NCI-H2107 treated with DMSO at 0.1 percent for 48 hours (cell line): Measurements from ENCODE around the gene CREB5.

Experiments
- DNase-seq: peaks from one replicate; lab custom pipeline; 2025; ENCODE audit not compliant: unreplicated experiment; lab: John Stamatoyannopoulos, UW

Gene CREB5

DNA sequence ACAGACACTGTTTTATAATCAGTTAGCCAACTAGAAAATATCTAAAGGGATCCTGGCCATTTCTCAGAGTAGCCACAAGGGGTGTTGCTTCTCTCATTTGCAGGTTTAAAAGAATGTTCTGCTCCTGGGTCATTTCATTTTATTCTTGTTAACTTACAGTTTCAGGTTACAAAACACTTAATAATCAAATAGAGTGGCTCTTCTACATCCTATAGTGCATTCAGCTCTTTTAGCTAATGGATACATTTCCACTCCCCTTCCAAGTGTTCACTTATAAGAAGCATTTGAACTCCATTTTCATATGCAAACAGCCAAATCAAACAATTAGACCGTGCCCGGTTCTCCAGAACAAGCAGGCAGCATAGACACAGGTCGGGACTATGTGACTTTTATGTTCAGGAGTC is 428.3 kb downstream of the CREB5 start:
- peak; percentile 46 for DNase-seq

DNA sequence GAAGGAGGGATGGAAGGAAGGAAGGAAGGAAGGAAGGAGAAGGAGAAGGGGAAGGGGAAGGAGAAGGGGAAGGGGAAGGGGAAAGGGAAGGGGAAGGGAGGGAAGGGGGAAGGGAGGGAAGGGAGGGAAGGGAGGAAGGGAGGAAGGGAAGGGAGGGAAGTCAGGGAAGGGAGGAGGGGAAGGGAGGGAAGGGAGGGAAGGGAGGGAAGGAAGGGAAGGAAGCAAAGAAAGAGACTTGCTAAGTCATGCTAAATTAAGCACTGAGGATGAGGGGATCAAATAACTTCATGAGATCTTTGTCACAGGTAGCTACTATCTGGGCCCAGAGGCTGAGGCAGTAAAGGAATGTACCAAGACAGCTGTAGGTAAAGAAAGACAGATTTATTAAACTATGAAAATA is 429.4 kb downstream of the CREB5 start:
- no peak for DNase-seq

DNA sequence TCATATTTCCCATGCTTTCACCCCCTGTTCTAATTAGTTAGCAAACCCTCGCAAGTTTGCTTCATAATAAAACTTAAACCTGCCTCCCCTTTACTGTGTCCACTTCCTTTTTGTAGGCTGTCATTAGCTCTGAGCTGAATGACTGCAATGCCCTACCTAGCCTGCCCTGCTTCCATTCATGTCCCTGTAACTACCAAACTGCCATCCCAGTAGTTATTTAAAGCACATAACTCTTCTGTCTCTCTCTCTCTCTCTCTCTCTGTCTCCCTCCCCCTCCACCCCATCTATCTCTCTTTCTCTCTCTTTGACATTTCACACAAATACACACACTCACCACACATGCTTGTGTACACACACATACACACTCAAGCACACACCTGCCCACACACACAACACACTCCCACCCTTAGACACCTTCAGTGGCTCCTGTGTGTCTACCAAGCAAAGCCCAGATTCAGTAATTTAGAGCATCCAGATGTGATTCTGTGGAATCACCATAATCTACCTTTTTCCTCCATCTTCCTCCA is 430.5 kb downstream of the CREB5 start:
- DNase-seq, result no peak

DNA sequence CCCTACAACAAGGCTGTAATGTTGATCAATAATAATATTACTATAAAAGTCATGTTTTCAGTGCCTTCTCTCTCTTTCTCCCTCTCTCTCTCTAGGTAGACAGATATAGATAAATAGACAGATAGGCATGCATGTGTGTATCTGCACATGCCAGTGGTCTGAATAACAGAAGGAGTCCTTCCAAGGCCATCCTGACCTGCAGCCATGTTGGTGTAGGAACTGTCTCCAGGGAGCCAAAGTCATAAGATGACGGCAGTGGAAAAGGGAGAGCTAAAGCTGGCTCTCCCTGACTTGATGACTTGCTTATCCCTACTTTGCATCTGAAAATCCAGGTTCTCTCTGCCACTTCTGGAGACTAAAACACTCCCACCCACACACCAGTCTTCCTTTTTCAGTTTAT is 432.8 kb downstream of the CREB5 start:
- no peak for DNase-seq

DNA sequence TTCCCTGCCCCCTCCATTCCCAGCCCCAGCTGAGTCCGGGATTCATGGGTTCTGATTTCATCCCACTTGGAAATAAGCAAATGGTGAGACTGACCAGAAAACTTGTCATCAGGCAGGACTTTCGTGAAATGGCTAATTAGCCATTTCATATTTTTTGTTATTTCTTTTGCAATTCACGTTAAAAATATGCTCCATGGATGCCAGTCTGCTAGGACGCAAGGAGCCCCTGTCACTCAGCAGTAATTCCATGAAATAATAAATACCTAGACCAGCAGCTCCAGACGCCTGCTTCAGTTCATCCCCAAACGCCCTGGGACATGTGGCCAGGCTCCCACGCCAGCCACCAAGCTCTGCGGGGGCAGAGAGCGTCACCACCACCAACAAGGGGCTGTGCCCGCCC is 434.9 kb downstream of the CREB5 start:
- no peak for DNase-seq

DNA sequence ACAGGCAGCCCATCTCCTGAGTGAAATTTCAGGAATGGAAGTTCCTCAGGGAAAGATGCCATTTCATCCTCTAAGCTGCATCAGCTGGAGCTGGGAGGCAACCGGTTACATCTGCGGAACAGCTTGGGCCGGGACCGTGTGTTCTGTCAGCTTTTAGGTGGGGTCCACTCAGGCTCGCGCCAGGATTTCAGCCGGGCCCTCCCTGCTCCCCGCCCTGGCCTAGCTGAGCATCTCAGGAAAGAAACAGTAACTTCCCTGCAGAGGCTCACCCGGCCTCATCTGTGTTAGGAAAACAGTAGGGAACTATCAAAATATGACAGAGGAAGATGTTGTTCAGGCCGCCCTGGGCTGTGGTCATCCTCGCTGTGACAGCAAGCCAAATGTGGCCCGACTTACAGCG is 435.4 kb downstream of the CREB5 start:
- no peak for DNase-seq

DNA sequence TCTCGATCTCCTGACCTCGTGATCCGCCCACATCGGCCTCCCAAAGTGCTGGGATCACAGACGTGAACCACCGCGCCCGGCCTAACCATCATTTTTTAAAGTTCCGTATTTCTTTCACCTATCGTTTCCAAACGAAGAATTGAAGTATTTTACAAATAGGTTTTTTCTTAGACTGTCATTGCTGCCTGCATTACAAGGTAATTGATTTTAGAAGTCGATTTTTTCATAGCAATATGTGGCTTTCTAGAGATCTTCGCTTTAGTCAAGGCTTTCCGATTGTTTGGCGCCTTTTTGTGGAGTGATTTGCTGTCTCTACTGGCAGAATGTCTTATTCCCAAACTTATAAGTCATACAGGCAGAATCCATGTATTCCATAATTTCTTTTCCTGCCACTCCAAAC is 436.6 kb downstream of the CREB5 start:
- DNase-seq, result no peak

DNA sequence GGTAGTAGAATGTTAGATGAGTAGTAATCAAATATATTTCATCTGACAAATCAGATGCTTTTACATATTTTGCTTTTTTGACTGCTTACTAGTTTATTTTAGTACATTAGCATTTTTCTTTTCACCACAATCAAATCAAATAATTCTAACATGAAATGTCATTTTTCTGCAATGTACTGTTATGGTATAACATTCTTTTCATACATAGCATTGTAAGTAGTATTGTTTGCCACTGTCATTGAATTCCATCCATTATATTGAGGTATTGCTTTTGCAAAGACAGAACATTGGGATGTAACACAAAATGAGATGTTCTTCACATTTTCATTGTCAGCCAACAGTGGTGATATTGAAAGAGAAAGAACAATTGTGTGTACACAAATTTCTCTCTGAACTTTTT is 438.4 kb downstream of the CREB5 start:
- DNase-seq, result no peak

DNA sequence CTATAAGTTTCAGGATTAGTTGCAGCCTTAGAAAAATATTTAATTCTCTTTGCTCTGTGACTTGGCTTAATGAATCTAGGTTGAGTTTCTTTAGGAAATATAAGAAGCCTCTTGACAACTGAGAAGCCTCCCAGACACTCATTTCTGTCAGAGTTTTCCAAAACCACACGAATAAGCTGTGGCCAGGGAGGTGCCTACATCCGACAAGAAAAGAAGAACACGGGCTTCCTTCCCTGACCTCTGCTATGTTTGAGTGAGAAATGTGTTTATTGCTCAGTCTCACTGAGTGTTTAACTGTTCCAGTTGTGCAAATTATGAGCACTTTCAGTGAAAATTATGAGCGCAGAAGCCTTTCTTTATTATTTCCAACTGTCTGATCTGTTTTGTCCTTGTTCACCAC is 440.8 kb downstream of the CREB5 start:
- peak; percentile 16 for DNase-seq

DNA sequence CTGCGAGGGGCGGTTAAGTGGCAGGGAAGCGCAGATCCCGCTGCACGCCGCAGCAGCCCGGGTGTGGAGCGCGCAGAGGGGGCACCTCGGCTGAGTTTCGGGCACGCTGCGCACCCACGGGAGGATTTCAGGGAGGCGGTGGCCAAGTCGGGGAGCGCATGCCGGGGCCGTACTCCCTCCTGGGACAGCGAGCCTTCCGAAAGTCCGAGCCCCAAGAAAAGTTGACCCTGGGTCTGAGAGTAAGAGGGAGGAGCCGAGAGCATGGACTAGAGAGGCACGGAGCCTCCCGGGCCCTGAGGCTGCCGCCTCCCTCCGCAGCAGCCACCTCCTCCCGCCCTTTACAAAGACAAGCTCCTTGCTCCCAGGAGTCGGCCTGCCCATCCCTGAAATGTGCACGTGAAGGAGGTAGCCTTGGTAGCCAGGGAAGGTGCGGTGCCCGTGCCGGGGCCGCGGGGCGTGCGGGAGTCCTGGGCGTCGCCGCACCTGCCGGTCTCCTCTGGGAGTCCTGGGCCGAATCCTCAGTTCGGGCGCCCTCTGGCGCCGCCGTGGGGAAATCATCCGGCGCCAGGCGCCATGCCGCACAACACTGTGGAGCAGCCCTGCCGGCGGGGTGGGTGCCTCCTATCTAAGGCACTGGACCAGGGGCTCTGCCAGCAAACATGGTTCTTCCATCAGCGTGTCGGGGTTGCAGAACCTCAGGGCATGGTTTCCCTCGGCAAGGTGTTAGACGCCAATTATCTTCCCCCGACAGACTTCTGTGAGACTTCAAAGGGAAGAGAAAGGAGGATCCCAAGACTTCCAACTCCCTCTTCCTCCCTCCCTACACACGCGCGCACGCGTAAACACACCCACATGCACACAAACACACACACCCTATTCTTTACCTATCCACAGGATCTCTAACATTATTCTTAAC is 441.8 kb downstream of the CREB5 start:
- peak; percentile 40 for DNase-seq

DNA sequence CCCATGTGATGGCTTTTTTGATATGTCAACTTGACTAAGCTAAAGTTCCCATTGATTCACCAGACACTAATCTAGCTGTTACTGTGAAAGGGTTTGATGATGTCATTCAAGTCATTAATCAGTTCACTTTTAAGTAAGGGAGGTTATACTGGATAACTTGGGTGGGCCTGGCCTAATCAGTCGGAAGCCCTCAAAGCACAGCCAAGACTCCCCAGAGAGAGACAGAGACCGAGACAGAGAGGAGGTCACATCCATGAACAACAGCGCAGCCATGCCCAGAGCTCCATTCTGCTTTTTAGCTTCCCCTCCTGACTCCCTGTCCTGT is 442.4 kb downstream of the CREB5 start:
- DNase-seq, result no peak

DNA sequence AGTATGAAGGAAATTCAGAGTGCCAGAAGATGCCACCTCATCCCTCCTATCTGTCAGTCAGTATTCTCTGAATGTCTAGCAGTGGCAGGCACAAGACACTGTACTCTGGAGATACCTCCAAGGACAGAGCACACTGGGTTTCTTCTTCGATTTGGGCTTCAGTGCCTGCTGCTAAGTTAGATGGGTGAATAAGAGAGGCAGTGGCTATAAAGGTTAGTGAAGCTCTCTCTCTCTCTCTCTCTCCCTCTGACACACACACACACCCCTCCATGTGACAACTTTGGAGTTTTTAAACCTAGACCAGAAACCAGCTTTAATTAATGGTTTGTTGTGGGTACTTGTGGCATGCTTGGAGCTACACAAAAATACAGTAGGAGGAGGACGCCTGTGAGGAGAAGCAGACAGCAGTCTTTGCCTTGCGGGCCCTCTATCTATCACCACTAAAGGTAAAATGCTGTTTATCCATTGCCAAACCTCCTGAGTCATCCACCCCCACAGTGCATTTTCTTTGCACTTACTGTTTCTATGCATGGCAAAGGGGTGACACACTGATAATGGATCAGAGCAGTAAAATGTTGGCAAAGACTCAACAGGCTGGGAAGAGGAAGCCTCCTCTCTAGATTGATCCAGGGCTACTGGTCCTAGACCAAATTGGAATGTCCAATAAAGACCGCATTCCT is 443.4 kb downstream of the CREB5 start:
- no peak for DNase-seq

DNA sequence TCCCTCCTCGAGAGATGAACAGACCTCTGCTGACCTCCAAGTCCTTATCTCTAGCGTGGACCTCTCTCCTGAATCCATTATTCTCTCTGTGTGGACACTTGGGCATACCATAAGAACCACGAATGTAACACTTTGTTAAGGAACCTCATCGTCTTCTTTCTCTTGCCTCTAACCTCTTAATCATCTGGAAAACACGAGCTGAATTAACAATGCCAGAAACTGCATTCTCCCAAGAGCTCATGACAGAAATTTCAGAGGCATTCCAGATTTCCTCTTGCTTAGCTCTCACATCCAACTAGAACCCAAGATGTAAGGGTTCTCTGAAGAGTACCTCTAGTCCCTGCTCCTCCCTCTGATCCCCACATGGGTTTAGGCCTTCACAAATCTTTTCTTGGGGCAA is 444.3 kb downstream of the CREB5 start:
- no peak for DNase-seq

DNA sequence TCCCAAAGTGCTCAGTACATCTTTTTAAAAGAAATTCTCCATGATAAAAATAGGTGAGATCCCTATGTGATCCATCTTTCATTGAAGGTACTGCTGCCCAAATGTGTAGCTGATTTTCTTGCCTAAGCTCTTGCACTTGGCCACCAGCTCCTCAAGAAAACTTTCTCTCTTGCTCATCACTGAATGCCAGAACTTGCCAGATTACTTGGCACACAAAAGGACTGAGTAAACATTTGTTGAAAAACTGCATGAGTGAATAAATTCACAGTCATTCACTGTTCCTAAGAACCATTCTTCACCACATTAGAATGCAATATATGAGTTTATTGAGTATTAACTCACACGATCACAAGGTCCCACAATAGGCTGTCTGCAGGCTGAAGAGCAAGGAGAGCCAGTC is 445.9 kb downstream of the CREB5 start:
- no peak for DNase-seq

DNA sequence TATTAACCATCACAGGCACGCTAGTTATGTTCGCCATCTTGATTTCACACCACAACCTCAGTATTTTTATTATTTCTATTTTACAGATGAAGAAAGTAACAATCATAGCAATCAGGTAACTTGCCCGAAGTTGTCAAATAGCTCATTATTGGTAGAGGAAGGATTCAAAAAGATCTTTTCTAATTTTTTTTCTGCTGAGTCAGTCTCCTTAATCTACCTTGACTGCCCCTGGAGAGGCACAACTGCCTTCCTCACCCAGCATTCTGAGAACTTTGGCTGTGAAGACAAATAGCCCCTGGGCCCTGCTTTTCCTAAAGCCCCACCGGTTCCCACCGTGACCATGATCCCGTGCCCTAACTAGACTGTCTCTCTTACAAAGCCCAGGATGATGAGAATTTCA is 446.6 kb downstream of the CREB5 start:
- DNase-seq, result no peak

DNA sequence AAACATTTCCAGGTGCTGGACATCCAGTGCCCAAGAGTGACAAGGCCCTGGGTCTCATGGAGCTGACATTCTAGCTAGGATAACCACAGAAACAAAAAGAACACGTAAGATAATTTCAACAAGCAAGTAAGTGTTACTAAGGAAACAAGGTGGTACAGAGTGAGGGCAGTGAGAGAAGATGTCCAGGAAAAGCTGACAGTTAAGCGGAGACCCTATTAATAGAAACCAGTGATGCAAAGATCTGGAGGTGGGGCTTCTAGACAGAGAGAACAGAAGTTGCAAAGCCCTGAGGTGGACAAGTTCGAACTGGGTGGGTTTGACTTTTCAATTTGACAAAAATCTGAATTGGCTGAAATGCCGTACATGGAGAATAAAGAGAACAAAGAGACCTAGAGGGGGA is 449.5 kb downstream of the CREB5 start:
- DNase-seq, result no peak

DNA sequence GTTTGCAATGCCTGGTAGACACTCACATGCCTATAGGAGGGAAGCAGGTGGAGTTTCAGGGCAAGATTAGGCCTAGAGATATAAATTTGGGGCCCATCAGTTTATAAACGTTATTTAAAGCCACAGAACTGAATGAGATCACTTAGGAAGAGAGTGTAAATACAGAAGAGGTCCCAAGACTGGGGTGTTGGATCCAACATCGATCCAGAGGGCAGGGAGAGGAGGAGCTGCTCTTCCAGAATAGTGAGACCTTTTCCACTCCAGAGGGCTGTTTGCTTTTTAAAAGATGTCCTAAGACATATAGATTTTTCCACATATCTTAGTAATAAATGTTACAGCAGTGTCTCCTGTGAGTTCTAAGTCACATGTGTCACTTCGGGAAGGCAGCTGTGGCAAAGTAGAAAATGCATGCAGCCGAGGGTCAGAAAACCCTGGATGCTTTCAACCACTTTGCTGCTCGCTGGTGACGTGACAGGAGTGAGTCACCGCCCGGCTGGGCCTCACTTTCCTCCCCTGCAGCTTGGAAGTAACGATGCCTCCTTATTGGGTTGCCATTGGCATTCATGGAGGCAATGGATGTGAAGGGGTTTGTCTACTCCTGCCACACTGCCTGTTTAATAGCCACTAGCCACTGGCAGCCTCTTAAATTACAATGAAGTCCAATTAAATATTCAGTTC is 450.4 kb downstream of the CREB5 start:
- DNase-seq, result no peak

DNA sequence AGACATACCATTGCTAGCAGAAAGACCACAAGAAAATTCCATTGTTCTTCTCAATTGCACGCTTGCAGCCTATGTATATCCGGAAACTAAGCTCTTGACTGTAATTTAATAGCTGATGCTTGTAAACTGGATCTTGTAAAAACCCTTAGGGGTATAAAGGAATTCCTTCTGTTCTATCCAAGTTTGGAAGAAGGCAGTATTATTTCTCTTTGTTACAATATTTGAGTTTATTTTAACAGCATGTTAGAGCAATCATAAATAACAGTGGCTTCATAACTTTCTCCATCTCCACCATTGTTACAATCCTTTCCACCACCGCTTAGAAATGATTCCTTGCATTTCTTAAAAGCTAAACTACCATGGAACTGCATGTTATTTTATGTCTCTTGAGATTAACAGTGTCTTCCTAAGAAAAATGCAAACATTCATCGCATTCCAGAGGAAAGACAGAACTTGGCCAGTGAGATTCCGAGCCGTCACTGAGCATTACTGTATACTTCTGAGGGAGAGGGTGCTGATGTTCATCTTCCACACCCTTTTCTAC is 453.4 kb downstream of the CREB5 start:
- no peak for DNase-seq

DNA sequence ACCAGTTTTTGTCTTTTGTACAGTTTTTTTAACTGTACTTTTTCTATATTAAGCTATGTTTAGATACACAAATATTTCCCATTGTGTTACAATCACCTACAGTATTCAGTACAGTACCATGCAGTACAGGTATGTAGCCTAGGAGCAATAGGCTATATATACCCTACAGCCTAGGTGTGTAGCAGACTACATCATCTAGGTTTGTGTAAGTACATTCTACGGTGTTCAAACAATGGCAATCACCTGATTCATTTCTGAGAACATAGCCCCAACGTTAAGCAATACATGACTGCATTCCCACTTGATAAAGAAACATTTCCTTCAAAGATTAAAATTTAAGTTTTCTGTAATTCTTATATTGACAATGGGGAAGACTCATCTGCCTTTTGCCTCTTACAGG is 456.4 kb downstream of the CREB5 start:
- no peak for DNase-seq

DNA sequence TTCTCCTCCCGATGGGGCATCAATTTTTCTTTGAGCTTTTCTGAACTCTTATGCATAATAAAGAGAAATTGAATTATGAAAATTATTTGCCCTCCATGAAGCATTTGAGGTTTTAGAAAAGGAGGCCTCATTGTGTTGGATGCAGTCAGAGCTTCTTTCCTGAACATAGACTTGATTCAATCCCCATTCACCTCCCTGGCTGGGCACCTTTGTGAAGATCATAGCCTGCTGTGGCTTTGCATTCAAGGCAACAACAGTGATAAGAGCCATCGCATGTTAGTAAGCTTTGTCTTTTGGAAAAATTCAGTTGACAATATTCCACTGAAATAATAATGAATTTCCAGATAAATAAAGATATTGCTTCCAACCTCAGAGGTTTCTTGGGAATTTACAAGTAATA is 458.8 kb downstream of the CREB5 start:
- no peak for DNase-seq

DNA sequence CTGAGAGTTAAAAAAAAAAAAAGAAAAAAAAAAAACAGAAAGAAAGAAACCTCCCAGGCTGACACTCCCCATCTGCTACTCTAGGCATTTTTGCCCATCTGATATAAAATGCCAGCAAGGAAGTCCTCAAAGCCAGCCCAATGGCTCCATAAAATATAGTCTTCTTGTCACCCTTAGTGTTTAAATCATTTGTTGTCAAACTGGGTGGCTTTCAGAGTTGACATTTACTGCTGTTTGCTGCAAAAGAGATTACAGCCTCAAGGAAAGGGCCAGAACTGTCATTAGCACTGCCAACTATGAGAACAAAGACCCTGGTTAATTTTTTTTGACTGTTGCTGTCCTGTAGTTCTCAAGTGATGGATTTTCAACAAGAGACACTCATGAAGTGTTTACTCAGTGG is 459.3 kb downstream of the CREB5 start:
- no peak for DNase-seq

DNA sequence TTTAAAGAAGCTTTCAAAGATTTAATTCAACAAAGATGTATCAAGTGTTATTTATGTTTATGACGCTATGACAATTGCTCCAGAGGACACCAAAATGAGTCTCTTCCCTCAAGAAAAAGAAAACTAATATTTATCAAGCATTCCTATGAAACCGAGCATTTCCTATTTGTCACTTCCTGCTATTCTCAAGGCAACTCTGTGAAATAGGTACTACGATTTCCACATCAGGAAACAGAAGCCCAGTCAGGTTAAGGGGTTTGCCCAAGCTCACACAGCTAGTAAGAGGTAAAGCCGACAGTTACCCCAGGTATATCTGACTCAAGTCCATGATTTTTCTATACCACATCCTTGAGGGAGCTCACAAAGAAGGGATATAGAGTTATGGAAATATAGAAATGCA is 459.9 kb downstream of the CREB5 start:
- no peak for DNase-seq
